Esophagus squamous epithelium (tissue), 5 donors: ENCODE data around the gene ACHE. TPM values are rescaled to one million over a fixed set of nuclear protein-coding genes. Genes with fewer than 3 reads are reported as not detected.

ENCODE experiments used
- DNase-seq: peaks from one replicate; lab custom pipeline; 2025; lab: John Stamatoyannopoulos, UW
- H3K27ac ChIP-seq, 4 donors: fragments of 200-600 bp; sonication (generic); one replicate each; pipeline ENCODE4 v1.5.1; 2016 to 2019; ENCODE audit warnings: mild to moderate bottlenecking in 1 of 4
- H3K27me3 ChIP-seq, 4 donors: fragments of 200-600 bp; sonication (generic); 1 replicate in 3 of 4; 2 replicates in 1 of 4; pipeline versions ENCODE4 v1.5.1 to v1.6.0; 2017 to 2021; ENCODE audit warnings: antibody characterized with exemption in 1 of 4
- H3K36me3 ChIP-seq, 3 donors: fragments of 200-600 bp; sonication (generic); one replicate each; pipeline ENCODE4 v1.5.1; 2016 to 2019
- H3K4me1 ChIP-seq, 3 donors: fragments of 200-600 bp; sonication (generic); one replicate each; pipeline ENCODE4 v1.5.1; 2017 to 2019
- H3K4me3 ChIP-seq, 4 donors: fragments of 200-600 bp; sonication (generic); 1 replicate in 3 of 4; 2 replicates in 1 of 4; pipeline ENCODE4 v1.5.1; 2016 to 2019; ENCODE audit warnings: mild to moderate bottlenecking in 2 of 4, moderate library complexity in 1 of 4
- H3K9me3 ChIP-seq, 3 donors: fragments of 200-600 bp; sonication (generic); one replicate each; pipeline ENCODE4 v1.5.1; 2016 to 2019
- CTCF ChIP-seq, 6 experiments: fragments of 450-650 bp in 4 of 6; fragments of 200-600 bp in 2 of 6; sonication (generic) in 2 of 6; IDR thresholded peaks; one replicate each; pipeline ENCODE4 v1.5.1; 2016 to 2019; ENCODE audit warnings: antibody characterized with exemption in 6 of 6, mild to moderate bottlenecking in 4 of 6, moderate library complexity in 4 of 6
- POLR2A ChIP-seq, 4 donors: fragments of 450-650 bp; IDR thresholded peaks; one replicate each; pipeline ENCODE4 v1.6.1; 2017; ENCODE audit warnings: antibody characterized with exemption in 4 of 4, mild to moderate bottlenecking in 4 of 4, moderate library complexity in 3 of 4
- WGBS, 2 donors: methylation state at CpG; one replicate each; pipeline ENCODE4 v1.1.5; 2018; 5-methylcytosine and 5-hydroxymethylcytosine counted together
- intact Hi-C: fragments of 100-400 bp; cut with DNase I; formaldehyde crosslinking; loops from one replicate; pipeline ENCODE4 v1.15.0; 2022
- total RNA-seq, 4 donors: library from RNA; depleted of rRNA; stranded (reverse); fragments of >200 nt; gene quantifications; one replicate each; pipeline ENCODE4 v1.1.0, GENCODE V29; 2016
- donor health status: DM: yes; HTN: yes; CAD: no.

The ACHE gene
- total RNA-seq, 4 donors from 2014 or later = 0.22 to 1.5 (median 1.3) TPM

GRCh38 chr7:100882201-100882600 lies 13.5 kb downstream of the ACHE start:
- Histone ChIP-seq H3K4me3 (no peak overlapping the region), H3K36me3 (peaks cover 42 to 99% (median 62%) of the 10 kb centered on the region in 3 donors), H3K27me3 (no peaks in the 10 kb centered on the region), H3K9me3 (no peaks in the 10 kb centered on the region), H3K27ac (no peak overlapping the region), H3K4me1 (peaks cover under 1 to 43% (median 11%) of the 10 kb centered on the region in 3 donors)
- intact Hi-C loops = no loop called here
- no peak for DNase-seq
- 85 to 94% methylated on average over 2 to 9 of the region's 9 CpGs for WGBS, 2 donors
- TF ChIP-seq CTCF (IDR thresholded peaks at IDR 0.05) = no peak
- TF ChIP-seq POLR2A (IDR thresholded peaks at IDR 0.05) = no peak

GRCh38 chr7:100881136-100881535 lies 14.6 kb downstream of the ACHE start:
- no peak overlapping the region for H3K27ac ChIP-seq
- peaks cover 31 to 98% (median 51%) of the 10 kb centered on the region in 3 donors for H3K36me3 ChIP-seq
- intact Hi-C loops = no loop called here
- TF ChIP-seq CTCF (IDR thresholded peaks at IDR 0.05) (no peak), POLR2A (IDR thresholded peaks at IDR 0.05) (no peak)
- no peaks in the 10 kb centered on the region for H3K9me3 ChIP-seq
- WGBS, 2 donors = 93 to 97% methylated on average over 17 to 20 of the region's 20 CpGs
- H3K4me1 ChIP-seq = peaks cover 2 to 46% (median 22%) of the 10 kb centered on the region in 3 donors
- no peak overlapping the region for H3K4me3 ChIP-seq
- no peak for DNase-seq
- H3K27me3 ChIP-seq = no peaks in the 10 kb centered on the region

- 89 to 94% methylated on average over 2 to 7 of the region's 7 CpGs for whole genome bisulfite sequencing, 2 donors
- Histone ChIP-seq H3K4me3 (no peak overlapping the region), H3K9me3 (no peaks in the 10 kb centered on the region), H3K27me3 (no peaks in the 10 kb centered on the region), H3K36me3 (peaks cover 27 to 94% (median 46%) of the 10 kb centered on the region in 3 donors), H3K4me1 (peaks cover 7 to 51% (median 27%) of the 10 kb centered on the region in 3 donors), H3K27ac (no peak overlapping the region)
- no peak for TF ChIP-seq CTCF (IDR thresholded peaks at IDR 0.05)
- TF ChIP-seq POLR2A (IDR thresholded peaks at IDR 0.05) = no peak
- intact Hi-C loops = no loop called here
- no peak for DNase-seq
These were observed 15.0 kb downstream of the ACHE start for GRCh38 chr7:100880645-100881044.

- peaks cover 8 to 54% (median 27%) of the 10 kb centered on the region in 3 donors for H3K4me1 ChIP-seq
- WGBS, 2 donors = 73 to 87% methylated on average over 11 of the region's 11 CpGs
These were observed 15.9 kb downstream of the ACHE start for GRCh38 chr7:100879685-100880261.

GRCh38 chr7:100878685-100879084 lies 17.0 kb downstream of the ACHE start:
- intact Hi-C loops = no loop called here
- no peak overlapping the region for H3K27ac ChIP-seq
- WGBS, 2 donors = 76 to 82% methylated on average over 6 of the region's 6 CpGs
- no peak overlapping the region for H3K4me3 ChIP-seq
- H3K4me1 ChIP-seq = peaks cover 8 to 63% (median 35%) of the 10 kb centered on the region in 3 donors
- H3K36me3 ChIP-seq = peaks cover 11 to 78% (median 27%) of the 10 kb centered on the region in 3 donors
- DNase-seq = no peak
- no peaks in the 10 kb centered on the region for H3K27me3 ChIP-seq
- TF ChIP-seq POLR2A (IDR thresholded peaks at IDR 0.05) = no peak
- TF ChIP-seq CTCF (IDR thresholded peaks at IDR 0.05) = no peak
- H3K9me3 ChIP-seq = no peaks in the 10 kb centered on the region

More at GRCh38 chr7:100879685-100880261, 15.9 kb downstream of the ACHE start:
- Histone ChIP-seq H3K4me3 (no peak overlapping the region), H3K36me3 (peaks cover 19 to 85% (median 38%) of the 10 kb centered on the region in 3 donors), H3K27ac (no peak overlapping the region), H3K27me3 (no peaks in the 10 kb centered on the region), H3K9me3 (no peaks in the 10 kb centered on the region)
- no peak for TF ChIP-seq POLR2A (IDR thresholded peaks at IDR 0.05)
- intact Hi-C loops = no loop called here
- DNase-seq = no peak
